ENCODE results near the gene FNDC3A. TPM values are rescaled to one million over a fixed set of nuclear protein-coding genes. Genes with fewer than 3 reads are reported as not detected.

The FNDC3A gene
- total and polyA plus RNA-seq, 9 of the 15 experiments (the other 6 are each of a cell fraction or from before 2014, with no cell fraction given), result 4.1 to 22.0 (median 13.5) TPM

DNA sequence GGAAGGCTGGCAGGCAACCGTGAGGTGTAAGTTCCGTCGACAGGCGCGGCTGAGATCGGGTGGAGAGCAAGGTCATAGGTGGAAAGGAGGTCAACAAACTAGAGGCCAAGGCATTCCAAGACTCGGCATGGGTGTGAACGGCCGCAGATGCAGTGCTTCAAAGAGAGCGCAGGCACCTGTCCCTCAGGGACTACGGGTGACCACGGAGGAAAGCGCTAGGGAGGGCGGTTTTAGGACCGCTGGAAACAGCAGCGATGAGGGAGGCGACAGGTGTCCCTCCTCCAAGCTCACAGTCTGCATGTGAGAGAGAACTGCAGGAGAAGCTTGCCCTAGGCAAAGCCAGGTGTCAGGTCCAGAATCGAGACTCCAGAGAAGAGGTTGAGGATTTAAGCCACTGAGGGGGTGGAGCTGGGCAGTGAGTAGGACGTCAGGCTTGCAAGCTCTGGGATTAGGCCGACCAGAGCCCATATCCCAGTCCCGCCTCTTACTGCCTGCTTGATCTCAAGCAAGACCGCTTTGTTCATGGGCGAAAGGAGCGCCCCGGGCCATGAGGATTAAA, 242.9 kb downstream of the FNDC3A start:
- TF ChIP-seq EHMT2 (IDR thresholded peaks at IDR 0.05) (no peak), FIP1L1 (IDR thresholded peaks at IDR 0.05; ENCODE audit: low read depth, low read length, poor library complexity, severe bottlenecking) (no peak), ZNF445 (CRISPR knock-in tag; IDR thresholded peaks at IDR 0.05; ENCODE audit: low read depth) (no peak), TGIF2 (CRISPR knock-in tag; IDR thresholded peaks at IDR 0.05) (no peak), BCOR (IDR thresholded peaks at IDR 0.05) (no peak)
- TF ChIP-seq, protein P1, sequence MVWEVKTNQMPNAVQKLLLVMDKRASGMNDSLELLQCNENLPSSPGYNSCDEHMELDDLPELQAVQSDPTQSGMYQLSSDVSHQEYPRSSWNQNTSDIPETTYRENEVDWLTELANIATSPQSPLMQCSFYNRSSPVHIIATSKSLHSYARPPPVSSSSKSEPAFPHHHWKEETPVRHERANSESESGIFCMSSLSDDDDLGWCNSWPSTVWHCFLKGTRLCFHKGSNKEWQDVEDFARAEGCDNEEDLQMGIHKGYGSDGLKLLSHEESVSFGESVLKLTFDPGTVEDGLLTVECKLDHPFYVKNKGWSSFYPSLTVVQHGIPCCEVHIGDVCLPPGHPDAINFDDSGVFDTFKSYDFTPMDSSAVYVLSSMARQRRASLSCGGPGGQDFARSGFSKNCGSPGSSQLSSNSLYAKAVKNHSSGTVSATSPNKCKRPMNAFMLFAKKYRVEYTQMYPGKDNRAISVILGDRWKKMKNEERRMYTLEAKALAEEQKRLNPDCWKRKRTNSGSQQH (CRISPR knock-in tag; IDR thresholded peaks at IDR 0.05), result no peak
- TF ChIP-seq, protein P2, sequence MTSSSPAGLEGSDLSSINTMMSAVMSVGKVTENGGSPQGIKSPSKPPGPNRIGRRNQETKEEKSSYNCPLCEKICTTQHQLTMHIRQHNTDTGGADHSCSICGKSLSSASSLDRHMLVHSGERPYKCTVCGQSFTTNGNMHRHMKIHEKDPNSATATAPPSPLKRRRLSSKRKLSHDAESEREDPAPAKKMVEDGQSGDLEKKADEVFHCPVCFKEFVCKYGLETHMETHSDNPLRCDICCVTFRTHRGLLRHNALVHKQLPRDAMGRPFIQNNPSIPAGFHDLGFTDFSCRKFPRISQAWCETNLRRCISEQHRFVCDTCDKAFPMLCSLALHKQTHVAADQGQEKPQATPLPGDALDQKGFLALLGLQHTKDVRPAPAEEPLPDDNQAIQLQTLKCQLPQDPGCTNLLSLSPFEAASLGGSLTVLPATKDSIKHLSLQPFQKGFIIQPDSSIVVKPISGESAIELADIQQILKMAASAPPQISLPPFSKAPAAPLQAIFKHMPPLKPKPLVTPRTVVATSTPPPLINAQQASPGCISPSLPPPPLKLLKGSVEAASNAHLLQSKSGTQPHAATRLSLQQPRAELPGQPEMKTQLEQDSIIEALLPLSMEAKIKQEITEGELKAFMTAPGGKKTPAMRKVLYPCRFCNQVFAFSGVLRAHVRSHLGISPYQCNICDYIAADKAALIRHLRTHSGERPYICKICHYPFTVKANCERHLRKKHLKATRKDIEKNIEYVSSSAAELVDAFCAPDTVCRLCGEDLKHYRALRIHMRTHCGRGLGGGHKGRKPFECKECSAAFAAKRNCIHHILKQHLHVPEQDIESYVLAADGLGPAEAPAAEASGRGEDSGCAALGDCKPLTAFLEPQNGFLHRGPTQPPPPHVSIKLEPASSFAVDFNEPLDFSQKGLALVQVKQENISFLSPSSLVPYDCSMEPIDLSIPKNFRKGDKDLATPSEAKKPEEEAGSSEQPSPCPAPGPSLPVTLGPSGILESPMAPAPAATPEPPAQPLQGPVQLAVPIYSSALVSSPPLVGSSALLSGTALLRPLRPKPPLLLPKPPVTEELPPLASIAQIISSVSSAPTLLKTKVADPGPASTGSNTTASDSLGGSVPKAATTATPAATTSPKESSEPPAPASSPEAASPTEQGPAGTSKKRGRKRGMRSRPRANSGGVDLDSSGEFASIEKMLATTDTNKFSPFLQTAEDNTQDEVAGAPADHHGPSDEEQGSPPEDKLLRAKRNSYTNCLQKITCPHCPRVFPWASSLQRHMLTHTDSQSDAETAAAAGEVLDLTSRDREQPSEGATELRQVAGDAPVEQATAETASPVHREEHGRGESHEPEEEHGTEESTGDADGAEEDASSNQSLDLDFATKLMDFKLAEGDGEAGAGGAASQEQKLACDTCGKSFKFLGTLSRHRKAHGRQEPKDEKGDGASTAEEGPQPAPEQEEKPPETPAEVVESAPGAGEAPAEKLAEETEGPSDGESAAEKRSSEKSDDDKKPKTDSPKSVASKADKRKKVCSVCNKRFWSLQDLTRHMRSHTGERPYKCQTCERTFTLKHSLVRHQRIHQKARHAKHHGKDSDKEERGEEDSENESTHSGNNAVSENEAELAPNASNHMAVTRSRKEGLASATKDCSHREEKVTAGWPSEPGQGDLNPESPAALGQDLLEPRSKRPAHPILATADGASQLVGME (CRISPR knock-in tag; IDR thresholded peaks at IDR 0.05), result no peak
- no peak overlapping the region for H3K27ac ChIP-seq (ENCODE audit: extremely low read depth, low read depth, low read length)

More for the DNA sequence above, 242.9 kb downstream of the FNDC3A start:
- ChIA-PET POLR2A (interaction anchor here (1.2 kb wide), 1 partner anchor 11 kb away, joined by 4 read pairs; no protein-coding TSS in a partner anchor), CTCF (ENCODE audit: low intra/inter-chr PET ratio) (no interaction called here)
- Histone ChIP-seq H2AFZ (ENCODE audit: low read depth, low read length) (no peak overlapping the region), H3K36me3 (ENCODE audit: control insufficient read depth, insufficient read depth, low read length) (no peaks in the 10 kb centered on the region), H3K9me3 (replicated peaks; ENCODE audit: control insufficient read depth, insufficient read depth, low read depth, low read length) (no peaks in the 10 kb centered on the region), H3K4me1 (replicated peaks in 1 of 2; ENCODE audit: control insufficient read depth in 2 of 2, insufficient read depth in 2 of 2, low read length in 2 of 2) (peaks cover 3 to 12% of the 10 kb centered on the region in 2 experiments; a peak in 3 of 5 replicates), H3K4me3 (no peak overlapping the region), H3K9ac (ENCODE audit: insufficient read depth in 1 of 2, low read depth in 2 of 2, low read length in 2 of 2) (no peak overlapping the region), H3K4me2 (ENCODE audit: insufficient read depth, low read length) (no peak overlapping the region), H4K20me1 (replicated peaks; ENCODE audit: control insufficient read depth, insufficient read depth, low read length) (no peaks in the 10 kb centered on the region), H3K79me2 (ENCODE audit: control insufficient read depth, insufficient read depth, low read length) (no peaks in the 10 kb centered on the region), H3K9me1 (ENCODE audit: control insufficient read depth, insufficient read depth, low read length) (no peaks in the 10 kb centered on the region), H3K27me3 (ENCODE audit: control insufficient read depth in 2 of 2, insufficient read depth in 2 of 2, low read length in 2 of 2) (peaks cover 0 to 7% of the 10 kb centered on the region in 2 experiments; a peak in 2 of 5 replicates)
- BruUV-seq (replicated peaks), result no TSS peak
- intact Hi-C loops (cut with micrococcal nuclease) (no loop called here), in situ Hi-C loops (cut with MboI) (no loop called here)
- 47% methylated on average over 11 of the region's 25 CpGs for WGBS (ENCODE audit: insufficient coverage, low coverage, missing lambda C conversion rate)
- no peak for ATAC-seq
- no peak for DNase-seq (ENCODE audit: extremely low read depth in 1 of 4, low spot score in 3 of 4)
- no peak for FAIRE-seq
